AG04450 (cell line): Measurements from ENCODE around the gene APOBR. TPM values are rescaled to one million over a fixed set of nuclear protein-coding genes. Genes with fewer than 3 reads are reported as not detected.
"Not testable (repeated sequence)": the region's sequence is repeated elsewhere in the genome, so short reads cannot be mapped to it uniquely, and the experiment has no call there.

Experiments used
- CTCF ChIA-PET: fragments of 300-600, 350-600 bp; formaldehyde crosslinking; extraction: SDS; loops from one replicate; lab custom pipeline; 2022; ENCODE audit warnings: antibody characterized with exemption, inconsistent platforms; lab: Charles Lee
- POLR2A ChIA-PET: fragments of 350-600 bp; formaldehyde crosslinking; extraction: SDS; loops from one replicate; lab custom pipeline; 2021; ENCODE audit warnings: antibody characterized with exemption, inconsistent platforms; lab: Yijun Ruan, JAX
- DNase-seq: peaks from one replicate; pipeline ENCODE4 v3.0.0-alpha.2; 2011; ENCODE audit warnings: low read depth, low spot score
- H3K27ac ChIP-seq: one replicate; pipeline ENCODE4 v1.5.1; 2012; ENCODE audit warnings: low read depth, low read length, control low read depth
- H3K27me3 ChIP-seq: one replicate; pipeline ENCODE4 v1.6.0; 2012; ENCODE audit warnings: low read length; ENCODE audit not compliant: control insufficient read depth, insufficient read depth
- H3K4me3 ChIP-seq: 2 replicates; pipeline ENCODE4 v1.5.1; 2011; ENCODE audit warnings: mild to moderate bottlenecking, low read depth, low read length, control low read depth
- H3K9me3 ChIP-seq: 2 replicates; pipeline ENCODE4 v1.5.1; 2012; ENCODE audit warnings: low read length; ENCODE audit not compliant: control insufficient read depth, insufficient read depth
- CTCF ChIP-seq: IDR thresholded peaks from 2 replicates; pipeline ENCODE4 v1.5.1; 2011; ENCODE audit warnings: low read depth, low read length, control low read depth, inconsistent platforms
- polyA plus RNA-seq: library from polyadenylated mRNA; depleted of rRNA; stranded (reverse); fragments of >200 nt; gene quantifications from 2 replicates; pipeline ENCODE4 v1.2.3, GENCODE V29; 2011

The APOBR gene
- polyA plus RNA-seq, 1 experiment, result not detected

- no peak for TF ChIP-seq CTCF
- Histone ChIP-seq H3K9me3 (peaks cover 12% of the 10 kb centered on the region), H3K27me3 (no peaks in the 10 kb centered on the region), H3K4me3 (no peak overlapping the region), H3K27ac (no peak overlapping the region)
- CTCF ChIA-PET, result interaction anchor here (1.0 kb wide), 1 partner anchor 17 kb away, joined by 3 read pairs; no protein-coding TSS in a partner anchor
- no peak for DNase-seq
- POLR2A ChIA-PET, result no interaction called here
Measured at GRCh38 chr16:28540346-28540745, 45.9 kb downstream of the APOBR start.

- CTCF ChIA-PET, result no interaction called here
- Histone ChIP-seq H3K4me3 (no peak overlapping the region), H3K27me3 (peaks cover 6% of the 10 kb centered on the region), H3K27ac (no peak overlapping the region), H3K9me3 (peaks cover 5% of the 10 kb centered on the region)
- no peak for TF ChIP-seq CTCF
- no peak for DNase-seq
- POLR2A ChIA-PET, result no interaction called here
Measured at GRCh38 chr16:28542646-28543045, 48.2 kb downstream of the APOBR start.

- H3K9me3 ChIP-seq, result peaks cover under 1% of the 10 kb centered on the region
- ChIA-PET POLR2A (no interaction called here), CTCF (no interaction called here)
- H3K4me3 ChIP-seq, result no peak overlapping the region
- TF ChIP-seq CTCF, result no peak
- no peak overlapping the region for H3K27ac ChIP-seq
- DNase-seq, result no peak
- peaks cover 6% of the 10 kb centered on the region for H3K27me3 ChIP-seq
Measured at GRCh38 chr16:28543072-28543471, 48.6 kb downstream of the APOBR start.

- no peak for DNase-seq
- Histone ChIP-seq H3K27me3 (peaks cover 6% of the 10 kb centered on the region), H3K9me3 (no peaks in the 10 kb centered on the region), H3K4me3 (no peak overlapping the region), H3K27ac (no peak overlapping the region)
- ChIA-PET POLR2A (interaction anchor here (0.6 kb wide), 1 partner anchor 36 kb away, joined by 4 read pairs; no protein-coding TSS in a partner anchor), CTCF (interaction anchor here (0.7 kb wide), 1 partner anchor 12 kb away, joined by 7 read pairs; no protein-coding TSS in a partner anchor)
- TF ChIP-seq CTCF, result no peak
Measured at GRCh38 chr16:28544998-28545397, 50.6 kb downstream of the APOBR start.

- CTCF ChIA-PET, H3K4me3 ChIP-seq, DNase-seq, H3K9me3 ChIP-seq, H3K27ac ChIP-seq, H3K27me3 ChIP-seq: not testable (repeated sequence)
- POLR2A ChIA-PET, result interaction anchor here (0.6 kb wide), 1 partner anchor 36 kb away, joined by 4 read pairs; no protein-coding TSS in a partner anchor
Measured at GRCh38 chr16:28545964-28546363, 51.5 kb downstream of the APOBR start.
